HG02840 (cell line): ENCODE data around the gene NHERF2.

Experiments
- ATAC-seq: cut with Tn5 transposase; IDR thresholded peaks from one replicate; pipeline ENCODE4 v1.9.1; 2021; ENCODE audit warnings: mild to moderate bottlenecking, moderate library complexity, moderate number of reproducible peaks; ENCODE audit not compliant: unreplicated experiment, low FRiP score

The NHERF2 gene

DNA sequence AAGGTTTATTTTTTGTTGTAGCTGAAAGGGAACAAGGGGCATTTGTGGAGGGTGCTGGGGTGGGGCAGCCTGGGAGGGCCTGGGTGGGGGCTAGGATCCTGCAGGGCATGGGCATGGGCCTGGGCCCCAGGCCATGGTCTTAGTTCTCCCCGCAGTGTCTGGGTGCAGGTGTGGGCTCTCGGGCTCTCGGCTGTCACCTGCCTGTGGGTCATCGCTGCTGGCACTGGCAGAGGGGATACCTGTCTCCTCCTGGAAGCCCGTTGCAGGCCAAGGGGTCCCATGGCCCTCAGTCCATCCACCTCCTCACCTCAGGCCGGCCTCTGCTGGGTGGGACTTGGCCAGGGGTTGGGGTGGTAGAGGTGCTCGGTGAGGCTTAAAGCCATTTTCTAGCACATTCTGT is 51.4 kb downstream of the NHERF2 start:
- no peak for ATAC-seq

DNA sequence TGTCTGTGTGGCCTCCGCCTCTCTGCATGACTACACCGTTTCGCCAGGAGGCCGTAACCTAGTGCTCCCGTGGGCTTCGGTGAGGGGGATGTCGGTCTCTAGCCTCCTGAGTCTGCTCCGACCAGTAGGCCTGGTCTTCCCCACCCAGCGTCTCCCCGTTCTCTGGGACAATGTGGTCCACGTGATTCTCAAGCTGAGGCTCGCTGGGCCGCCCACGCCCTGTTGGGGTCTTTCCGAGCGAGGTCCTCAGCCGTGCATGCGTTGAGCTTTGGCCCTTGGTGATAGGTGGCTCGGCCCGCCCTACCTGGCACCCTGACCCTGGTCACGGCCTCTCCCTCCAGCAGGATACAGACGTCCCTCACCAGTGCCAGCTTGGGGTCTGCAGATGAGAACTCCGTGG is 52.0 kb downstream of the NHERF2 start:
- ATAC-seq, result no peak

GRCh38 chr16:2079311-2079800 is 52.7 kb downstream of the NHERF2 start:
- ATAC-seq, result no peak

DNA sequence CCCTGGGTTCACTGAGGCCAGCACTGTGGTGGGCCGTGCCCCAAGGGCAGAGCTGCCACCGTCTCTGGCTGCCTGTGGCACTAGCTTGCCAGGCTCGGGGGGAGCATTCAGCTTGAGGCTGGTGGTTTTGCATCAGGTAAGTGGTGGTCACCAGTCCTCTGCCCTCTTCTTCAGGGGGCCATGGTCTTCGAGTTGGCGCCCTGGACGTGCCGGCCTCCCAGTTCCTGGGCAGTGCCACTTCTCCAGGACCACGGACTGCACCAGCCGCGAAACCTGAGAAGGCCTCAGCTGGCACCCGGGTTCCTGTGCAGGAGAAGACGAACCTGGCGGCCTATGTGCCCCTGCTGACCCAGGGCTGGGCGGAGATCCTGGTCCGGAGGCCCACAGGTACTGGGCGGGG is 53.3 kb downstream of the NHERF2 start:
- ATAC-seq, result no peak

GRCh38 chr16:2081201-2082084 is 54.7 kb downstream of the NHERF2 start:
- no peak for ATAC-seq

DNA sequence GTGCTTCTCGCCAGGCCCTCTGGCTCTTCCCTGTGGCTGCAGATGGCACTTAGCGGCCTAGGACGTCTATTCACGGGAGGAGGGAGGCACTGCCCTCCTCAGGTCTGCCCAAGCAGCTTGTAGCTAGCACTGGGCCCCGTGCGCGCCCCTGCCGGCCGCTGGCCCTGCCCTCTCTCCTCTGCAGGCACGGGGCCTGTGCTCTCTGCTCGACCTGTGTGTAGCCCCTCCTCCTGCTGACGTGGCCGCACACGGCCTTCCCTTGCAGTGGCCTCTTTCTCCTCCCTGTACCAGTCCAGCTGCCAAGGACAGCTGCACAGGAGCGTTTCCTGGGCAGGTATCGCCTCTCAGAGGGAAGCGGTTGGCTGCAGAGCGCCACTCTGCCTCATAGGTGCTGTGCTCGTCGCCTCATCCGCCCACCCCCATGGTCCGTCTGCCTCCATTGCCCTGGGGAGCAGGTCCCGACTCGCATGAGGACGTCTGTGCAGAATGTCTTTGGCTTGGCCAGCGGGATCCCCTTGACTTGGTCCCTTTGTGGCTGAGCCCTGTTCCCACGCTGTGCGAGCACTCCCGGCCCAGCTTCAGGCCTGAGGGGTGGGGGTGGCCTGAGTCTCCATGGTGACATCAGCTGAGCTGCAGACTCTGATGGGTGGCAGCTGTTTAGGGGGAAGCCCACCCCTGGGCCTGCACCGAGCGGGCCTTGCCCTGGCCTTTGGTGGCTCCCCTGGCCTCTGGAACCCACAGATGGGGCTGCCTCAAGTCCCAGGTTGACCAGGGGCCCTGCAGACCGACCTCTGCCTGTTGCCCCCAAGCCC is 55.7 kb downstream of the NHERF2 start:
- no peak for ATAC-seq

GRCh38 chr16:2082983-2083364 is 56.3 kb downstream of the NHERF2 start:
- no peak for ATAC-seq

- ATAC-seq, result no peak
Measured at GRCh38 chr16:2083409-2083808, 56.7 kb downstream of the NHERF2 start.

DNA sequence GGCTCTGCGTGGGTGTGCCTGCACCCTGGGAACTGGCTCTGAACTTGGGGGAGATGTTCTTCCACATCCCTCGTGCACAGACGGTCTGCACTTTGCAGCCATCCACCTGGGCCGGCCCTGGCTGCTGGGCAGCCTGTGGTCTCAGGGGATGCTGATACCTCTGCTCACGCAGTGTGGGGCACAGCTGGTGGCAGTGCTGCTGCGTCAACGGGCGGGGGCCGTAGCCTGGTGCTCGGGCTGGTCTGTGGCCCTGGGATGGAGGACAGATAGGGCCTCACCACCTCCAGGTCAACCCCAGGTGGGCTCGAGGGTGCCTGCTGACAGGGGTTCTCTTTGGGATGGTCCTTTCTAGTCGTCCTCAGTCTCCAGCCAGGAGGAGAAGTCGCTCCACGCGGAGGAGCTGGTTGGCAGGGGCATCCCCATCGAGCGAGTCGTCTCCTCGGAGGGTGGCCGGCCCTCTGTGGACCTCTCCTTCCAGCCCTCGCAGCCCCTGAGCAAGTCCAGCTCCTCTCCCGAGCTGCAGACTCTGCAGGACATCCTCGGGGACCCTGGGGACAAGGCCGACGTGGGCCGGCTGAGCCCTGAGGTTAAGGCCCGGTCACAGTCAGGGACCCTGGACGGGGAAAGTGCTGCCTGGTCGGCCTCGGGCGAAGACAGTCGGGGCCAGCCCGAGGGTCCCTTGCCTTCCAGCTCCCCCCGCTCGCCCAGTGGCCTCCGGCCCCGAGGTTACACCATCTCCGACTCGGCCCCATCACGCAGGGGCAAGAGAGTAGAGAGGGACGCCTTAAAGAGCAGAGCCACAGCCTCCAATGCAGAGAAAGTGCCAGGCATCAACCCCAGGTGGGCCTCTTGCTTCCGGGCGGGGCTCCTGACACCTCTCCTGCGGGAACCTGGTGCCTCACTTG is 57.4 kb downstream of the NHERF2 start:
- ATAC-seq, result no peak

DNA sequence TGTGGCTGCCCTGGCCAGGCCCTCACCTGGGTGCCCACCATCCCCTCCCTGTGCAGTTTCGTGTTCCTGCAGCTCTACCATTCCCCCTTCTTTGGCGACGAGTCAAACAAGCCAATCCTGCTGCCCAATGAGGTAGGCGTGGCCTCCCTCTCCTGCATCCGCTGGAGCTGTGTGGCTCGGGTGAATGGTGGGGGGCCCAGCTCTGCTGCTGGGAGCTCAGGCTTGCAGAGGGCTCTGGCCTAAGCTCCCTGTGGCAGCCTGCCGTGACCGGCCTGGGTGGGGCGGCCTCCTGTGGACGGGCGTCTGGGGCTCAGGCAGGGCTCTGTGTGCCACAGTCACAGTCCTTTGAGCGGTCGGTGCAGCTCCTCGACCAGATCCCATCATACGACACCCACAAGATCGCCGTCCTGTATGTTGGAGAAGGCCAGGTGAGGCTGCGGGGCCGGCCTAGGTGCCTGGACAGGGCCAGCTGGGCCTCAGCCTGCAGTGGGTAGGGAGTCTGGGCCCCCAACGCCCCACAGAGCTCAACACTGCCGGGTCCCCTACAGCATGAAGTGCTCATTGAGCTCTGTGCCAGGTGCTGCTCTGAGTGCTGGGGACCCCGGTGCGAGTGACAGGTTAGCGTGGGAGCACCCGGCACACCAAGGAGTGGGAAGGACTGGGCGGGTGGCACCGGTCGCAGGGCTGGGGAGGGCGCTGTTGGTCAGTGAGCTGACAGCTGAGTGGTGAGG is 58.4 kb downstream of the NHERF2 start:
- no peak for ATAC-seq

- ATAC-seq, result no peak
Measured at GRCh38 chr16:2085669-2086068, 59.0 kb downstream of the NHERF2 start.

DNA sequence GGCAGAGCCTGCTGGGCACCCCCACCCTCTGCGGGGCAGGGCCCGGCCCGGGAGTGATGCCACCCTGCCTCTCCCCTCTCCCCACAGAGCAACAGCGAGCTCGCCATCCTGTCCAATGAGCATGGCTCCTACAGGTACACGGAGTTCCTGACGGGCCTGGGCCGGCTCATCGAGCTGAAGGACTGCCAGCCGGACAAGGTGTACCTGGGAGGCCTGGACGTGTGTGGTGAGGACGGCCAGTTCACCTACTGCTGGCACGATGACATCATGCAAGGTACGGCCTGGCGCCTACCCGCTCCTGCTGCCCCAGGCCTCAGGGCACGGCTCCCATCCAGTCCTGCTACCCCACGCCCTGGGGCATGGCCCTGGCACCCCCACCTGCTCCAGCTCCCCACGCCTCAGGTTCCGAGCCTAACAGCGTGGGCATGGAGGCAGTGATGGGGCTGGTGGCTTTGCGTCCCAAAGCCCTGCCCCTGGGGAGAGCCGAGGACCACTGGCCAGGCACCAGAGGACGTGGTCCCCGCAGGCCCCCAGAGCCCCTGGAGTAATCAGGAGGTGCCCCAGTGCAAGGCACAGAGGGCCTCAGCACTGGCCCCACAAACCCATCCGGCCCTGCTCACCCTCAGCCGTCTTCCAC is 59.5 kb downstream of the NHERF2 start:
- no peak for ATAC-seq

GRCh38 chr16:2086812-2087747 is 60.4 kb downstream of the NHERF2 start:
- no peak for ATAC-seq

- no peak for ATAC-seq
Measured at GRCh38 chr16:2087748-2088631, 61.3 kb downstream of the NHERF2 start.
